Dermis blood vessel endothelial cell (primary cell): ENCODE measurements around the gene MYL12A. TPM values are rescaled to one million over a fixed set of nuclear protein-coding genes. Genes with fewer than 3 reads are reported as not detected.

Source experiments
- DNase-seq: peaks from one replicate; pipeline ENCODE4 v3.0.0; 2010
- total RNA-seq: library from RNA; depleted of rRNA; stranded (reverse); fragments of >200 nt; gene quantifications from 2 replicates; pipeline ENCODE4 v1.2.3, GENCODE V29; 2014

Gene MYL12A
- total RNA-seq, 1 donor from 2014 or later = 1,396 TPM

DNA sequence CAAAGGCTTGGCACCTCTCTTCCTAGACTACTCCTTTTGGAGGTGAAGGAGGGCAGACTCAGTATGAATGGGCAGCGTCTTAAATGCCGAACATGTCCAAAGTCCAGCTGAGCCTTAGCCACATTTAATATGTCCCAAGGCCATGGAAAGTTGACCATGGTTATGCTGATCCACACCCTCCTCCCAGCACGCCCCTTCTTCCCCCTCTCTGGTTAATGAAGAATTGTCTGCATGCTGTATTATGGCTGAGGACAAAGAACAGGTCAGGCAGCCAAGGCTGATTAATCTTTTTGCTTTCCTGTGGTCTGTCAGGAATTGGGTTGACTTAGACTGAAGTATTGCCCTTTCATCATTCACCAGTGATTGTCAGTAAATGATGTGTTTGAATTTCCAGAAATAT lies 22.0 kb upstream of the MYL12A start:
- no peak for DNase-seq

DNA sequence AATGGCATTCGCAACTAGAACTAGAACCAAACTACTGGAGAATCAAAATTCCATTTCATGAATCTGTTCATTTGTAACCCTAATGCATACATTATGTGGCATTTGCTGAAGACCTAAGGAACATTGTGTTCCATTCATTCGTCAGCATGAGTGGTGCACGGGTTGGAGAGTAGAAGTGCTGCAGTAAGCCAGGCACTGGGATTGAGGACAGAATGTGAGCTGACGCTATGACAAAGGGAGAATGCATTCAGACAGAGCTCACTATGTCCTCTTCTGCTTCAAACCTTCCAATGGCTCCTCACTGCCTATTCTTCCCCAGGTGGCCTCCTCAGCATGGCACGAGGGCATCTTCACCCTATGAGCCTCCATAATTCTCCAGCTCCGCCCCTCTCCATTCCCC lies 21.6 kb upstream of the MYL12A start:
- no peak for DNase-seq

DNA sequence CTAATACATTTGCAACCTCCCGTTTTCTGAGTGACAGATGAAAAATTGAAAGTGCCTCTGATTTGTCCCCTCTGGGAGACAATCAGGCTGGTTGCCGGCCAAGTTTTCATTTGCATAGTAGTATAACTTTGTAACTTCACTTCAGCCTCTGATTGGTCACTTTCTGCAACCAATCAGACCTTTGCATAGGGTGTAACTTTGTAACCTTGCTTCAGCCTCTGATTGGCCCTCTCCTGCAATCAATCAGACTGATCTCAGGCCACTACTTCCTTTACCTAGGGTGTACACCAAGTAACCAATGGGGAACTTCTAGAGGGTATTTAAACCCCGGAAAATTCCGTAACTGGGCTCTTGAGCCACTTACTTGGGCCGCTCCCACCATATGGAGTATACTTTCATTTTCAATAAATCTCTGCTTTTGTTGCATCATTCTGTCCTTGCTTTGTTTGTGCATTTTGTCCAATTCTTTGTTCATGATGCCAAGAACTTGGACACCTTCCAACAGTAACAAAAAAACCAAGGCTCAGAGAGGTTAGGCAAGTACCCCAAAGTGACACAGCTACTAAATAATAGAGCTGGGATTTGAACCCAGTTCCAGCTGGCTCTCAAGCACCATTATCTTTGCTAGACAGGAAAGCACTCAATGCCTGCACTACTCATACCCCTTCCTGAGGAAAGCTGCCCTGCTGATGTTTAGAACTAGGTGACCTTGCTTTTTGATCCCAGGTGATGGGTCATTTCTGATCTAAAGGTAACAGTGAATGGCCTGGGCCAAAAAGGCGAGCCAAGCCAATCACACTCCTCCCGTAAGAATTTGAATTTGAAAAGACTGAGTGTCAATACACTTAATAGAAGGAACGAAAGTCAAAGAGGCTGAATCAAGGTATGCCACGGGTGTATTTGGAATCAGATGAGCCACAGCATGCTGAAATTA lies 16.9 kb upstream of the MYL12A start:
- DNase-seq = no peak

DNA sequence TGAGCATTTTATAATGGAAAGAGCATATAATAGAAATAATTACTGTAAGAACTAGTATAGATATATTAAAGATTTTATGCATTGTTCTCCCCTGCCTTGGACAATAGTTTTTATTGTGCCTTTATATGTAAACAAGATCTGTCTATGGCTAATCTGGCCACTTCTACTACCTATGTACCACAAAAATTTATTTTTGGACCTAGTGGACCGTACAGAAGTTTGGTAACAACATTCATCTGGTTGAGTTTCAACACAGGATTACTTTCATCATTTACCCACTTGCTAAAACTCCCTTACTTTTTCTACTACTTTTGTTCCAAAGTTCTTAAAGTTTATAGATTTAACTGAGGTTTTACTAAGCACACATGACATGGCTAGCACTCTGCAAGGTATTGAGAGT lies 14.6 kb upstream of the MYL12A start:
- no peak for DNase-seq

DNA sequence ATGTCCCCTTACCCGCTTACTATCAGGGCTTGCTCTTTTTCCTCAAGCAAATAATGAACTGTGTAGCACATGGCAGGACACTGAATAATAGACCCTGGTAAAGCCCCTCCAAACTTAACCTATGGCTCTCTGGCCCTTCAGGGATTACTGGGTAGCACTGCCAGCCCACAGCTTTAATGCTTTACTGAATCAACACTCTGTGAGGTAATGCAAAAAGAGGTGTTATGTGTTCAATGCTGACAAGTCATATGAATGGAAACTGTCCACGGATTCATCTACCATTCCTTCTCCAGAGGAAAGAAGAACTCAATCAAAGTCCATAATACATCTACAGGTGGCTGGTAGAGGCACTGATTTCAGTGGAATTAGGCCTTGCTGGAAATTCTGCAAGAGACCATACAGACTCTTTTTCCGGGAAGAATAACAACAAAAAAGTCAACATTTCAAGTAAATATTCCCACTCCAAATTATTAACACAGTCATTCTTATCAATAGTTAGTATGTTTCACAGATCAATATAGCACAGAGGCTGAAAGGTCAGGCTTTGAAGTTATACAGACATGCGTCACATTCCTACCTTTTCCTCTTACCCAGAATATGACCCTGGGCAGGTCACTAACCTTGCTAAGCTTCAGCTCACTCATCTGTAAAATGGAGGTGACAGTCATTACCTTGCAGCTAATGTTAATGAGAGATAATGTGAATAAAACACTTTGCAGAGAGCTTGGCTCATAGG lies 14.0 kb upstream of the MYL12A start:
- DNase-seq = no peak

DNA sequence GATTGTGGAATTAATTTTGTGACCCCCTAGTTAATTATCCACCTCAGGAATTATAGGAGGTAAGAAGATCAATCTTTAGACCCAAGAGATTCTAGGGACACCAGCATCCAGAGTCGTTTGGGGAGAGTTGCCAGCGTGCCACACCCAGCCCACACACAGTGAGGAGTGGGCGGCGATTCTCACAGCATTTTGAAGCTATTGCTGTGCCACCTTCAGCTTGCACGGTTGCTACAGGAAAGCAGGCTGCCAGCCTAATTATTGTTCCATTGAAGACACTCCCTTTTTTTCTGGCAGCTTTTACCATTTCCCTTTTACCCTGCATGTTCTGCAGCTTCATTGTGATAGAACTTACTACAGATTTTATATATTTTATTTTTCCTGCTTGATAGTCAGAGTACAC lies 13.1 kb upstream of the MYL12A start:
- DNase-seq = no peak

DNA sequence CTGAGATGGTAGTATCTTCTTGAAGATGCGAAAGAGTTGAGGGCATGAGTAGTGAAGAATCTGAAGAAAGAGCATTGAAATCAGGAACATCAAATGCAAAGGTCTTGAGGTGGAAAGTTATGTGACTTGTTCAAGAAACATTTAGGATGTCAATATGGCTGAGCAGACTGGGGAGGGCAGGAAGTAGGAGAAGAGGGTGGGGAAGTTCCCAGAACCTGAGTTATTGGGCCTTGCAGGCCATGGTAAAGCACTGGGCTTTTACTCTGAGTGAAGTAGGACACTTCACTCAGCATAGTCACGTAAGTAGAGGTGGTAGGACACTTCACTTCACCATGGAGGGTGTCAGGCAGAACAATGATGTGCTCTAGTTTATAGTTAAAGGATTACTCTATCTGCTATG lies 11.8 kb upstream of the MYL12A start:
- no peak for DNase-seq

DNA sequence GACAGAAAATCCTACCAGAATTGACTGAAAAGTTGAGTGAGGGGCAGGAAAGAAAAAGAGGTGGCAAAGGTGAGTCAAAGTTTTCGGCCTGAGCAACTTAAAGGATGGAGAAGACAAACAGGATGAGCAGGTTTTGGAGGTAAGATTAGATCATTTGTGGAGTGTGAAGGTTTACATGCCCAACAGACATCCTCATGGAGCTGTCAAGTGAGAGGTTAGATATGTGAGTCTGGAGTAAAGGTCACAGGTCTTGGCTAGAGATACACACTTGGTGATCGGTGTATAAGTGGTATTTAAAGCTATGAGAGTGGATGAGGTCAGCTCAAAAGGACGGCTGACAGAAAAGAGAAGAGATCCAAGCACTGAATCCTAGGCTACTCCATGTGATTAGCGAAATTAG lies 11.1 kb upstream of the MYL12A start:
- no peak for DNase-seq

DNA sequence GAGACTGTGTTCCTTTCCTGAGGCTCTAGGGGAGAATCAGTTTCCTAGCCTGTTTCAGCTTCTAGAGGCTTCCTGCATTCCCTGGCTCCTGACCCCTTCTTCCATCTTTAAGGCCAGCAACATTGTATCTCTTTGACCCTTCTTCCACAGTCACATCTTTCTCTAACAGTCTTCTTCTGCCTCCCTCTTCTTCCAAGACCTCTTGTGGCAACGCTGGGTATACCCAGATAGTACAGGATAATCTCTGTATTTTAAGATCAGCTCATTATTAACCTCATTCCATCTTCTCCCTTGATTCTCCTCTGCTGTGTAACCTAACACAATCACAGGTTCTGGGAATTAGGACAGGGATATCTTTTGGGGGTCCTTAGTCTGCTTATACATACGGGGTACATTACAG lies 8.9 kb upstream of the MYL12A start:
- peak; percentile 5 for DNase-seq

DNA sequence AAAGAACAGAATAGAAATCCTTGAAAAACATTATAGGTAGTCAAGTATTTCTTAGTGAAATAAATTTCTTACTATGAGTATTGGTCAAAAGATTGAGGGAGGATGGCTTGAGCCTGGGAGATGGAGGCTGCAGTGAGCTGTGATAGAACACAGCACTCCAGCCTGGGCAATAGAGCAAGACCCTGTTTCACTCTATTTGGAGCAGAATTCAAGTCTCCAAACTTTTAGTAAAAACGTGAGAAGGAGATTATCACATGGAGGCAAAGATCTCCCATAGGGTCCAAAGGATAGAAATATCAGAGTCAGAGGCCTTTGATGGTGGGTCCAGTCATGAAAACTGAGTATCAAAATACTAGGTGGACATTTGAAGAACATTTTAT lies 2.4 kb upstream of the MYL12A start:
- no peak for DNase-seq

DNA sequence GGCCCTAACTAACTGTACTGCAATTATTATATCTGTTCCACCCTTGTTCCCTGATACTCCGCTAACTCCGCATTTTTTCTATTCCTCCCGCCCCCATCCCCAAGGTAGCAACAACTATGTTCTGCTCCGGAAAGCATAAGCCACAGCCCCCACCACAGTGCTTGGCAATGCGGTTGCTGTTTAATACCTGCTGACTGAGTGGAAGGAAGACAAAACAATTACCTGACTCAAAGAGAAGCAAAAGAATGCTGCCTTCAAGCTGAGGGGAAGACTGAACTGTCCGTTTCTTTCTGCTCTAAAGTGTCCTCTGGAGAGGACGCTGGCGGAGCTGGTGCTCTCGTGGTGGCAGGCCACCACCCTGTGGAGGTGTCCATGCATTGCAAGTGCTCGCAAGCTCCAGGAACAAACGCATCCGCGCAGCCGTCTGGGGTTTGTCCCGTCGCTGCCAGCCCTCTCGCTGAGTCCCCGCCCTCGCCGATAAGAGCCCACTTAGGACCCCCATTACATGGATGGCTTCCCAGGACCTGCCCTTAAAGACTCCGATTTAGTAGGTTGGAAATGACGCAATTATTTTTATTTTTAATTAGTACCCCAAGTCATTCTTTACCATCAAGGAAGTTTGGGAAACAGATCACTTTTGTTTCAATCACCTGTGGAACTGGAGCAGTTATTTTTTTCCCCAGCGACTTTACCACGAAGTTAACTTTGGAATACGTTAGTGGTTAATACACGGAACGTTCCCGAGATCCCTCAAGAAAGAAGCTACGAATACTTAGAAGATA lies 1.6 kb upstream of the MYL12A start:
- peak; percentile 95 for DNase-seq

DNA sequence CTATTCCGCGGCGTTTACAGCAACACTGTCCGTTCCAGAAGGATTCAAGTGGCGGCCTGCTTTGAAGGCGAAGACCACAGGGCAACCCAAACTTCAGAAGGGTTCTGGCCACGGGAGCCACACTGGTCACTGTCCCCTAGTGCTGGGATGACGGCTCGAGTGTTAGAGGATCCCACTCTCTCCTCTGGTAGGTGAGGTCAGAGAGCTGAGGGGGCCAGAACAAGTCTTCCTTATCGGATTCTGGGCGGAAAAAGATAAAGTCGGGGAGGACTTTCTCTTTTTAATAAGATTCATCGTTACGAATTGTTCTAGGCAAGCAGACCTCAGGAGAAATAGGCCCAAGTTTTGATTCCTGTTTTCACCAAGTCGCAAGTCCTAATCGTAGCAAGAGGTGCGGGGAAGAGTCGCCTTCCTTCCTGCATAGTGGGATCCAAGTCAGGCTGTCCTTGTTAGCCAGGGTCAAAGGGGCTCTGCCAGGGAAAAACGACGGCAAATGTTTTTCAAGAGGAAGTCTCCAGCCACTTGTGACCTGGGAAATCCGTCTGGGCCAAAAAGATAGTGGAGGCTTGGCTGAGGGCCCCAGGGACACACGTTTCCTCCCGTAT lies 864 bp upstream of the MYL12A start:
- DNase-seq = no peak

DNA sequence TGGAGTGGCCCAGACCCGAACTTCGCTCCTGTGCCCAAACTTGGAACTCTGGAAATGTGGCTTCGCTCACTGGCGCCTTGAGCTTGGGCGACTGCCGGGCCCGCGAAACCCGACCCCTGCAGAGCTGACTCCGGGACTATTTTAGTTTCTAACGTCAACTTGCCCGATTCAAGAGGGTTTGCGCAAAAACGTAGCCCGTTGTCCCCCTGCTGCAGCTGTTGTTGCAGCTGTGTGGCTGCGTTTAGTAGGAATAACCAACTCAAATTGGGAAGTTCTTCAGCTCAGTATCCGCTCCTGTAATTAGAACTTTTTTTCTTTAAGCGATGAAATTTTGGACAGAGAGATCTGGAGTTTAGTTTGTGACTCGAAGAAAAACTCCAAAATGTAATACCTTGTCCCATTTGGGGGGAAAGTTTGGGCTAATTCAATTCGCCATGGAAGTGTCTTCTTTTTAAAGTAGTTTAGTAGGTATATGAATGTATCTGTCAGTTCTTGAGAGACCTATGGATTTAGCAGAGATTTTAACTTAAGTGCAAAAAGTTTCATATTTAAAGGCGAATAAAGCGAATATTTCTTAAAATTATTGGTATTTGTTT lies 559 bp downstream of the MYL12A start:
- DNase-seq = peak; percentile 53

DNA sequence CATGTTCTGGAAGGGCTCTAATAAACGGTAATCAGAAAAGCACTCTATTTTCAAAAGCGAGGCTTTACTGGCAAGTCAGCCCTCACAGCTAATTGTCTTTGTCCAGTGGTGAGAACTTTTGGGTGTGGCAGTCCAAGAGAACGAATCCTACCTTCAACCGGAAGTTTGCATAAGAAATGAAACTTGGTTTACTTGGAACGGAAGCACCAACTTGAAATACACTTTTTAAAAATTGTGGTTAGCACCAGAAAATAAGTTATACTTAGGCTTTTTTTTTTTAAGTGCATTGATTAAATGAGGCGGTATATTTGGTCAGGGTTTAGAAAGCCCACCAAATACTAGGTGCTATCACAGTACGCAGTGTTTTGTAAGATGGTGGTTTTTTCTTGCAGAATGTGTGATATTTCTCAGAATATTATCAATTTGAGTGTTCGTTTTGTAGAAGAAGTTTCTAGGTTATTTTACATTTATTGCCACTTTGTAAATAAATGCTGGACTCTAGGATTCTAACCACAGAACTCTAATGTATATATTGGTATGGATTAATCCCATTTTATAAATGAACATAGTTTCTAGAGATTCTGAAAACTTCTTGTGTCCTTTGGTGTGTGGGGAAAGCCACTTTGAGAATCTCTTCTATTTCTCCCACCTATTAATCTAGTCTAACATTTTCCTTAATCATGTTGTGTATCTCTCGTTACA lies 1.2 kb downstream of the MYL12A start:
- peak; percentile 71 for DNase-seq

DNA sequence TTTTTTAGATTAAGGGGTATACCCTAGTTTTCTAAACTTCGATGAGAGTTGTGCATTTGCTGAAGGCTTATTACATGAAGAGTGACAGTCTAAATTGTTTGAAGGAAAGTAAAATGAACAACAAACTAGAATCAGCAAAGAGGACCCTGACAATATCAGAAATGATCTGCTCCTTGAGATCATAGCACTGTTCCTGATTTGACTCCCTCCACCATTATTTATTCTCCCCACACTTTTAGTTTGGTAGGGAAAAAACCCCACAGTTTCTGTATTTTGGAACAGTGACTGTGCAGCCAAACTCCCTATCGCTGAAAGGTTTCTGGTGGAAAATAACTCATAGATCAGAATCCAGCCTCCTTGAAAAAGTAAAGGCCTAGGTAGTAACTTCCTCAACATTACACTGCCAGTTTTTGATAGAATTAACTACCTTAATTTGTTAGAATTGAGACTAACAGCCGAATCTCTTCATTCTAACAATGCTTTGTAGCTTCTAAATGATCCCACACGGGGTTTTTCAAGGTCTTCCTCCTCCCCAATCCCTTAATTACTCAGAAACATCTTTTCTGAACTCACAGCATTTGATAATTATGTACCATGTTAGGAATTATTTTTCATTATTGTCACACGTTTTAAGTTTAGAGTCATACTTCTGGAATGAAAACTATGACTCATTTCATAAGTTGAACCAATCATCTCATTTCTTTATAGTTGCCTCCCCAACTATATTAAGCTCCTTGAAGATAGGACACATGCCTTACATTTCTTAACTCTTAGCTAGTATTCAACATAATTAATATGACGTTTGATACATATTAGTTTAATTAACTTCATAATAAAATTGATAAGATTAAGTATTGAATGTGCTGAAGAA lies 2.9 kb downstream of the MYL12A start:
- peak; percentile 71 for DNase-seq

DNA sequence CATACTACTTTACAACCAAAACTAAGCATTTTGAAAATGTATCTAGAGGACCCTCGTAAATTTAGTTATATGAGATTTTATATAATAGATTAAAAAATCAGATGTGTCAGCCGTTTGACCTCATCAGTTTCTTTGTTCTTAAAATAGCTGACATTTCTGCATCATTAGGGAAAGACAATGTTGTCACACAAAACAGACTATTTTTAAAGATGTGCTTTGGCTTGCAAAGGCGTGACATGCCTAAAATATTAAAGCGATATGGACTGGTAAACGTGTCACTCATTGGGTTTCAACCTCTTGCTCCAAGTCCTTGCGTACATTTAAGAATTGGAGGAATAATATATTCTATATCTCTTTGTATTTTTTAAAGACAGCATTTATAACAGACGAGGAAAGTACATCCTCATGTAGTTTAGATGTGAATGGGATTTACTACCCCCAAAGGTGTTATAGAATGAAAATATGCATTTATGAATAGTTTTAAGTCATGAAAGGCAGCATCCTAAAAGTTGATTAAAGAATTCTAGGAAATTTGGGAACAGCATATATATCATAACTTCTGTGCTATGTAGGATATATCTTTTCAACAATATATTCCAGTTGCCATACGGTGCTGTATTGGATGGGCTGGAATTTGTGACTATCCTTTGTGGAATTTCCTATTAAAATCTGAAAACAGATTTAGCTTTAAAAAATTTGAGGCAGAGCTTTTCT lies 3.8 kb downstream of the MYL12A start:
- peak; percentile 41 for DNase-seq

DNA sequence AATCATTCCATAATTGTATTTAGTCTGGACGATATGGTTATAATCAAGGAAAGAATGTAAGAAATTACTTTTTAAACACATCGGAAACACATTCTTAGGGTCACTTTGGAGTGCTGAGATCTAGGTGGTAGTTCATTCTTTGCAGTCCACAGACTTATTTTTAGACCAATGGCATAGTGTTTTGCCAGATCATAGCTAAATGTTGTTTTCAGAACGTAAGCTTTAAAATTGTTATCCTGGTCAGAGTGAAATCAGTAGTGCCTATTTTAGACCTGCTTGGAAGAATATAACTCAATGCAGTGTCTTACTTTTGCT lies 4.3 kb downstream of the MYL12A start:
- peak; percentile 35 for DNase-seq

DNA sequence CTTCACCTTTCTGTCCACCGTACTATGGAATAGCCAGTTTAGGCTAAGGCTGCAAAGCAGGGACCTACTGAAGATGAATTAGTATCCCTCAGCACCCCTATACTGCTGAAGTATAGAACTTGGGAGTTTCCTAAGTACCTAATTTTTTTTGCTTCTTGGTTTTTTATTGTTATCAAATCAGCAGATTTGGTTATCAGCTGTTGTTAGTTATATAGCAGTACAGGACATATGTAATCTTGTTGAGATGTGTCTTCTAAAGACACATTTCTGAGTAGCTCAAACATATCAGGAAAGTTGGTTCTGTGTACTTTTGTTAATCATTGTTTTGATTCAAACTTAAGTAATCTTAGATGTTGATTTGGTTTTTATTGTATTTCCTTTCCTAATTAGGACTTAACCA lies 5.2 kb downstream of the MYL12A start:
- no peak for DNase-seq

DNA sequence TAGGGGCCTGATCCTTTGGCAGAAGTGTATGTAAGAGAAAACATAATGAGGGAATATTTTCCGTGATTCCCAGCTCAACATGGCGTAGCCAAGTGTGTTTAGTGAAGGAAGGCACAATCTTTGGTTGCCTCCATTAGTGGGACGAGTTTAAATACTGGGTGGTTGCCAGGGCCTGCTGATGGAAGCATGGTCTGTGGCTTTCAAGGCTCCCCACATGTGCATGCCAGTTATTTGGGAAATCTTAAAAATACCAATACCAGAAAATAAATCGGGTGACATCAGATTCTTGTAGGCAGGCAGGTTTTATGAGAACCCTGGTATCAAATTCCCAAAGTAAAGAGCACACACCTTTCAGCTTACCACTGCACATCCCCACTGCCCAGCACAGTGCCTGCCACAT lies 7.1 kb downstream of the MYL12A start:
- DNase-seq = no peak

DNA sequence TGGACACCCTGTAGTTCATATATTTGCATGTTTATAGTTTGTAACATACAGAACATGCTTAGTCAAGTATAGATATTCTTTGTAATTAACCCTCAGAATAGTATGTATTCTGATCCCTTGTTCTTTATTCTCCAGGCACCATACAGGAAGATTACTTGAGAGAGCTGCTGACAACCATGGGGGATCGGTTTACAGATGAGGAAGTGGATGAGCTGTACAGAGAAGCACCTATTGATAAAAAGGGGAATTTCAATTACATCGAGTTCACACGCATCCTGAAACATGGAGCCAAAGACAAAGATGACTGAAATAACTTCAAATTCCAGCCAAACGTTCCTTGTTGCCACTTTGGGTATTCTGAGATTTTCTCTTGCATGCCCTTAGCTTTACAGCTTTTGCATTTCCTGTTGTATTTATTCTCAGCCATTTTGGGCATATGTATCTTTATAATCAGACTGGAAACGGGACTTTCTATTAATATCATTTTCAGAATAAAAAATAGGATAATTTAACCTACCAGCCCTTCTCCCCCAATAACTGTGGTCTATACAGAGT lies 8.1 kb downstream of the MYL12A start:
- DNase-seq = no peak
